Smooth muscle cell (in vitro differentiated cells): Measurements from ENCODE around the gene HAX1. TPM values are rescaled to one million over a fixed set of nuclear protein-coding genes. Genes with fewer than 3 reads are reported as not detected.

Experiments
- DNase-seq: peaks from one replicate; lab custom pipeline; 2025; ENCODE audit not compliant: unreplicated experiment; lab: John Stamatoyannopoulos, UW
- H2AFZ ChIP-seq: fragments of 200-600 bp; sonication (generic); 2 replicates; pipeline ENCODE4 v1.6.0; 2016; ENCODE audit warnings: antibody characterized with exemption, low read depth, mild to moderate bottlenecking
- H3F3A ChIP-seq: fragments of 200-600 bp; sonication (generic); 2 replicates; pipeline ENCODE4 v1.6.0; 2017; ENCODE audit warnings: antibody characterized with exemption, low read depth
- H3K27ac ChIP-seq: fragments of 200-600 bp; sonication (generic); 2 replicates; pipeline ENCODE4 v1.5.1; 2016; ENCODE audit warnings: low read depth, mild to moderate bottlenecking
- H3K27me3 ChIP-seq: fragments of 200-600 bp; sonication (generic); 2 replicates; pipeline ENCODE4 v1.6.1; 2016; ENCODE audit warnings: low read depth, mild to moderate bottlenecking
- H3K36me3 ChIP-seq: fragments of 200-600 bp; sonication (generic); 2 replicates; pipeline ENCODE4 v1.5.1; 2016; ENCODE audit warnings: low read depth
- H3K4me1 ChIP-seq: fragments of 200-600 bp; sonication (generic); 2 replicates; pipeline ENCODE4 v1.5.1; 2016; ENCODE audit warnings: low read depth
- H3K4me2 ChIP-seq: fragments of 200-600 bp; sonication (generic); 2 replicates; pipeline ENCODE4 v1.6.0; 2016; ENCODE audit warnings: mild to moderate bottlenecking
- H3K4me3 ChIP-seq: fragments of 200-600 bp; sonication (generic); 2 replicates; pipeline ENCODE4 v1.5.1; 2016; ENCODE audit warnings: mild to moderate bottlenecking
- H3K79me2 ChIP-seq: fragments of 200-600 bp; sonication (generic); 2 replicates; pipeline ENCODE4 v1.6.0; 2016; ENCODE audit warnings: low read depth, mild to moderate bottlenecking
- H3K9ac ChIP-seq: fragments of 200-600 bp; sonication (generic); 2 replicates; pipeline ENCODE4 v1.6.0; 2016; ENCODE audit warnings: low read depth
- H3K9me3 ChIP-seq: fragments of 200-600 bp; sonication (generic); replicated peaks from 2 replicates; pipeline ENCODE4 v1.5.1; 2016; ENCODE audit warnings: low read depth
- H4K20me1 ChIP-seq: fragments of 200-600 bp; sonication (generic); 2 replicates; pipeline ENCODE4 v1.6.0; 2016; ENCODE audit warnings: low read depth
- CTCF ChIP-seq: fragments of 200-600 bp; sonication (generic); IDR thresholded peaks from 2 replicates; pipeline ENCODE4 v1.5.1; 2017; ENCODE audit warnings: borderline replicate concordance, mild to moderate bottlenecking, antibody characterized with exemption; ENCODE audit not compliant: insufficient read depth, poor library complexity, severe bottlenecking
- WGBS: methylation state at CpG from one replicate; pipeline ENCODE4 v1.1.7; 2016; ENCODE audit warnings: low lambda C conversion rate; 5-methylcytosine and 5-hydroxymethylcytosine counted together
- polyA plus RNA-seq: library from polyadenylated mRNA; unstranded; fragments of >200 nt; fragmentation: Nextera tagmentation; extraction: Ambion mirVana; gene quantifications from 2 replicates; pipeline ENCODE4 v1.2.1, GENCODE V29; 2016
- total RNA-seq: library from RNA; depleted of rRNA; stranded (reverse); fragments of >200 nt; gene quantifications from 2 replicates; pipeline ENCODE4 v1.2.3, GENCODE V29; 2014

Gene HAX1
- total and polyA plus RNA-seq, 2 experiments from 2014 or later = 73.7 to 91.6 TPM

GRCh38 chr1:154241703-154242351, 30.6 kb upstream of the HAX1 start:
- H3K79me2 ChIP-seq = peaks cover 57% of the 10 kb centered on the region

DNA sequence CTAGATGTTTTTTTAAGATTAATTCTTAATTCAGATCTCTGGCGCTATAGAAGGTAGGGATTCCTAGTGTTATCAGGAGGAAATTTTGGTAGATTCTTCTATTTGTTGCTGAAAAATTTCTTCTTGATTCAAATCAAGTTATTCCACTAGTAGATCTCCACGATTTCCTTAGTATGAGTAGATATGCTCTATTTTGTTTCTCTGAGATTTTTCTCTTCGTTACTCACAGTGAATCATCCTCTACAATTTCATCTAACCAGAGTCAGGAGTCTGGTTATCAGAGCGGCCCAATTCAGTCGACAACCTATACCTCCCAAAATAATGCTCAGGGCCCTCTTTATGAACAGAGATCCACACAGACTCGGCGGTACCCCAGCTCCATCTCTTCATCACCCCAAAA, 18.8 kb upstream of the HAX1 start:
- Histone ChIP-seq H4K20me1 (peaks cover 51% of the 10 kb centered on the region), H3K36me3 (peaks cover 82% of the 10 kb centered on the region), H3K4me3 (no peak overlapping the region), H3K79me2 (peaks cover 3% of the 10 kb centered on the region), H3K27me3 (no peaks in the 10 kb centered on the region), H3K4me1 (no peaks in the 10 kb centered on the region), H2AFZ (no peak overlapping the region), H3K9me3 (no peaks in the 10 kb centered on the region), H3K27ac (no peak overlapping the region), H3K9ac (no peak overlapping the region), H3K4me2 (no peak overlapping the region), H3F3A (peaks cover 9% of the 10 kb centered on the region)
- WGBS = 97% methylated on average over 7 of the region's 7 CpGs
- DNase-seq = no peak
- no peak for TF ChIP-seq CTCF

More at GRCh38 chr1:154241703-154242351, 30.6 kb upstream of the HAX1 start:
- no peak overlapping the region for H3K9ac ChIP-seq
- no peak for TF ChIP-seq CTCF
- H4K20me1 ChIP-seq = peaks cover 83% of the 10 kb centered on the region
- no peak overlapping the region for H3K4me3 ChIP-seq
- H3F3A ChIP-seq = peaks cover 6% of the 10 kb centered on the region
- 97% methylated on average over 3 of the region's 3 CpGs for WGBS
- H3K4me2 ChIP-seq = no peak overlapping the region
- no peaks in the 10 kb centered on the region for H3K9me3 ChIP-seq
- DNase-seq = no peak
- H3K4me1 ChIP-seq = no peaks in the 10 kb centered on the region
- peaks cover 47% of the 10 kb centered on the region for H3K36me3 ChIP-seq
- no peaks in the 10 kb centered on the region for H3K27me3 ChIP-seq
- H2AFZ ChIP-seq = no peak overlapping the region
- H3K27ac ChIP-seq = no peak overlapping the region

DNA sequence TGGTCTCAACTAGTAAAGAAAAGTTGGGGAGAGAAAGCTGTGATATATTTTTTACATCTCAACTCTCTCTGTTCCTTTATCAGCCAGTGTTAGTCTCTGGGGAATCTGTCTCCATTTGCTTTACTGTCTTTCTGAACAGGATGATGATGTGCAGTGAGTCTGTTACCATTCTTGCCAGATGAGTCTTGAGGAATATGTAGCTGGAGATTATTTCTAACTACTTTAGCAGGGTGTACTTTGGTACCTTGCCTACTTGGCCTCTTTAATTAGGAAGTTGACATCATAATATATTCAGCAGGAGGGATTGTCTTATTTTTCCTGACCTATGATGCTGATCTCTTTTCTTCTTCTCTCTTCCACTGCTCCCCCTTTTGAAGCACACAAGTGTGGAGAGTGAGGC, 15.7 kb upstream of the HAX1 start:
- peaks cover 49% of the 10 kb centered on the region for H4K20me1 ChIP-seq
- H3F3A ChIP-seq = peaks cover 15% of the 10 kb centered on the region
- H3K9me3 ChIP-seq = no peaks in the 10 kb centered on the region
- no peak overlapping the region for H3K4me2 ChIP-seq
- no peak overlapping the region for H3K9ac ChIP-seq
- DNase-seq = no peak
- no peak overlapping the region for H3K27ac ChIP-seq
- H3K27me3 ChIP-seq = no peaks in the 10 kb centered on the region
- no peak for TF ChIP-seq CTCF
- H2AFZ ChIP-seq = no peak overlapping the region
- peaks cover 63% of the 10 kb centered on the region for H3K36me3 ChIP-seq
- no peak overlapping the region for H3K4me3 ChIP-seq
- H3K79me2 ChIP-seq = peaks cover 4% of the 10 kb centered on the region
- no peaks in the 10 kb centered on the region for H3K4me1 ChIP-seq

DNA sequence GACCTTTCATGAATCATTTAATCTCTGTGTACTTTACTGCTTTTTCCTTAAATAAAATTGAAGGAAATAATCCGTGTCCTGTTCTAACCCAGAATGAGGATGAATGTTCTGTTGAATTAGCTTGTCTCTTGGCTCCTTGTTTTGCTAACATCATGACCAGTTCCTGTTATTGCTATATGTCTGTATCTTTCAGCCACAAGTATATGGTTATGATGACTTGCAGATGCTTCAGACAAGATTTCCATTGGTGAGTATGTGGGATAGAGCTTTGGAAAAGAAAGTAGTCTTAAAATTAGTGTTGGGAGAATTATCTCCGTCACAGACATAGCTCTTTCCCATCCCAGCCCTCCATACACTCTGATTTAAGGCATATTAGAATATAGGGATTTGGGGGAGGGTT, 13.6 kb upstream of the HAX1 start:
- peaks cover 54% of the 10 kb centered on the region for H3K36me3 ChIP-seq
- TF ChIP-seq CTCF = no peak
- no peak overlapping the region for H3K4me3 ChIP-seq

More for the DNA sequence above, 13.6 kb upstream of the HAX1 start:
- no peak for DNase-seq
- Histone ChIP-seq H4K20me1 (peaks cover 57% of the 10 kb centered on the region), H3K4me2 (no peak overlapping the region), H3K27me3 (no peaks in the 10 kb centered on the region), H3K9ac (no peak overlapping the region), H3K27ac (no peak overlapping the region), H2AFZ (no peak overlapping the region), H3K79me2 (peaks cover 4% of the 10 kb centered on the region), H3K9me3 (no peaks in the 10 kb centered on the region), H3F3A (peaks cover 19% of the 10 kb centered on the region), H3K4me1 (no peaks in the 10 kb centered on the region)
- WGBS = 98% methylated on average over 2 of the region's 2 CpGs
